ENCODE data around the gene SLC39A12.

The SLC39A12 gene

DNA sequence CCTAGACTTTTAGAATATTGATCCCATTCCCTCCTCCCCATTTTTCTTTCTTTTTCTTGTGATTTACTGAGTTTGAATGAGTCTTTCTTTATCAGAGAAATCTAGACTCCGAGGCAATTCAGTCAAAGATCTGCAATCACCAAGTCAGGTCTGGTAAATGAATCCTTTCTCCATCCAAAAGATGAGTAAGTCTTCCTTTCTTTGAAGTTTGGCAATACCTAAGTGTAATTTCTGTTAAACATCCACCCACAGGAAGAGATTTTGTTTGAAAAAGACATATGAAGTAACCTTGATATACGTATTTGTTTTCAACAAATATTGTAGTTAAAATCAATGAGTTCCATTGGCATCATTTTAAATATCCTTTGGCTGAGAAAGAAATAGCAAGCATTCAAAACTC lies 58.3 kb downstream of the SLC39A12 start:
- H3K4me2 ChIP-seq (ENCODE audit: low read depth, low read length, poor library complexity, severe bottlenecking) = no peak overlapping the region
- H3K27me3 ChIP-seq (ENCODE audit: low read length) = no peaks in the 10 kb centered on the region
- no peak overlapping the region for H2AFZ ChIP-seq (ENCODE audit: low read depth, low read length, severe bottlenecking)

DNA sequence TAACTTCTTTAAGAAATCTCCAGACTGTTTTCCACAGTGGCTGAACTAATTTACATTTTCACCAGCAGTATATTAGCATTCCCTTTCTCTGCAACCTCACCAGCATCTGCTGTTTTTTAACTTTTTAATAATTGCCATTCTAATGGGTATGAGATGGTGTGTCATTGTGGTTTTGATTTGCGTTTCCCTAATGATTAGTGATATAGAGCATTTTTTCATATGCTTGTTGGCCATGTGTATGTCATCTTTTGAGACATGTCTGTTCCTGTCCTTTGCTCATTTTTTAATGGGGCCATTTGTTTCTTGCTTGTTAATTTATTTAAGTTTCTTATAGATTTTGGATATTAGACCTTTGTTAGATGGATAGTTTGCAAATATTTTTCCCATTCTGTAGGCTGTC lies 68.8 kb downstream of the SLC39A12 start:
- Histone ChIP-seq H3K27ac (ENCODE audit: low read depth, low read length) (no peak overlapping the region), H3K79me2 (ENCODE audit: insufficient read depth, low read length) (no peaks in the 10 kb centered on the region), H4K20me1 (ENCODE audit: low read depth, low read length) (no peaks in the 10 kb centered on the region), H2AFZ (ENCODE audit: low read depth, low read length, severe bottlenecking) (no peak overlapping the region), H3K9ac (ENCODE audit: low read length) (no peak overlapping the region), H3K9me3 (ENCODE audit: insufficient read depth, low read length) (0 out of 2 replicates have a peak, but pooled peaks cover 13% of the 10 kb centered on the region), H3F3A (ENCODE audit: insufficient read depth) (no peaks in the 10 kb centered on the region), H3K36me3 (ENCODE audit: low read length) (no peaks in the 10 kb centered on the region), H3K4me3 (ENCODE audit: insufficient read depth, low read length, poor library complexity, severe bottlenecking) (no peak overlapping the region), H3K4me2 (ENCODE audit: low read depth, low read length, poor library complexity, severe bottlenecking) (no peak overlapping the region), H3K27me3 (ENCODE audit: low read length) (no peaks in the 10 kb centered on the region), H3K9me2 (replicated peaks; ENCODE audit: insufficient read depth, low read length) (no peaks in the 10 kb centered on the region)
- no peak for TF ChIP-seq EZH2phosphoT487 (conservative IDR thresholded peaks at IDR 0.05; ENCODE audit: low read length)
- TF ChIP-seq, protein P1, sequence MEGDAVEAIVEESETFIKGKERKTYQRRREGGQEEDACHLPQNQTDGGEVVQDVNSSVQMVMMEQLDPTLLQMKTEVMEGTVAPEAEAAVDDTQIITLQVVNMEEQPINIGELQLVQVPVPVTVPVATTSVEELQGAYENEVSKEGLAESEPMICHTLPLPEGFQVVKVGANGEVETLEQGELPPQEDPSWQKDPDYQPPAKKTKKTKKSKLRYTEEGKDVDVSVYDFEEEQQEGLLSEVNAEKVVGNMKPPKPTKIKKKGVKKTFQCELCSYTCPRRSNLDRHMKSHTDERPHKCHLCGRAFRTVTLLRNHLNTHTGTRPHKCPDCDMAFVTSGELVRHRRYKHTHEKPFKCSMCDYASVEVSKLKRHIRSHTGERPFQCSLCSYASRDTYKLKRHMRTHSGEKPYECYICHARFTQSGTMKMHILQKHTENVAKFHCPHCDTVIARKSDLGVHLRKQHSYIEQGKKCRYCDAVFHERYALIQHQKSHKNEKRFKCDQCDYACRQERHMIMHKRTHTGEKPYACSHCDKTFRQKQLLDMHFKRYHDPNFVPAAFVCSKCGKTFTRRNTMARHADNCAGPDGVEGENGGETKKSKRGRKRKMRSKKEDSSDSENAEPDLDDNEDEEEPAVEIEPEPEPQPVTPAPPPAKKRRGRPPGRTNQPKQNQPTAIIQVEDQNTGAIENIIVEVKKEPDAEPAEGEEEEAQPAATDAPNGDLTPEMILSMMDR (IDR thresholded peaks at IDR 0.05; ENCODE audit: insufficient read depth, low read length, poor library complexity, severe bottlenecking) = no peak

More for the DNA sequence above, 58.3 kb downstream of the SLC39A12 start:
- Histone ChIP-seq H3K9ac (ENCODE audit: low read length) (no peak overlapping the region), H4K20me1 (ENCODE audit: low read depth, low read length) (no peaks in the 10 kb centered on the region), H3K79me2 (ENCODE audit: insufficient read depth, low read length) (no peaks in the 10 kb centered on the region), H3K9me3 (ENCODE audit: insufficient read depth, low read length) (no peaks in the 10 kb centered on the region), H3K36me3 (ENCODE audit: low read length) (no peaks in the 10 kb centered on the region), H3K9me2 (replicated peaks; ENCODE audit: insufficient read depth, low read length) (no peaks in the 10 kb centered on the region), H3K27ac (ENCODE audit: low read depth, low read length) (no peak overlapping the region), H3K4me3 (ENCODE audit: insufficient read depth, low read length, poor library complexity, severe bottlenecking) (no peak overlapping the region), H3F3A (ENCODE audit: insufficient read depth) (no peaks in the 10 kb centered on the region)
- TF ChIP-seq, protein P1 (IDR thresholded peaks at IDR 0.05; ENCODE audit: insufficient read depth, low read length, poor library complexity, severe bottlenecking) = no peak
- no peak for TF ChIP-seq EZH2phosphoT487 (conservative IDR thresholded peaks at IDR 0.05; ENCODE audit: low read length)

DNA sequence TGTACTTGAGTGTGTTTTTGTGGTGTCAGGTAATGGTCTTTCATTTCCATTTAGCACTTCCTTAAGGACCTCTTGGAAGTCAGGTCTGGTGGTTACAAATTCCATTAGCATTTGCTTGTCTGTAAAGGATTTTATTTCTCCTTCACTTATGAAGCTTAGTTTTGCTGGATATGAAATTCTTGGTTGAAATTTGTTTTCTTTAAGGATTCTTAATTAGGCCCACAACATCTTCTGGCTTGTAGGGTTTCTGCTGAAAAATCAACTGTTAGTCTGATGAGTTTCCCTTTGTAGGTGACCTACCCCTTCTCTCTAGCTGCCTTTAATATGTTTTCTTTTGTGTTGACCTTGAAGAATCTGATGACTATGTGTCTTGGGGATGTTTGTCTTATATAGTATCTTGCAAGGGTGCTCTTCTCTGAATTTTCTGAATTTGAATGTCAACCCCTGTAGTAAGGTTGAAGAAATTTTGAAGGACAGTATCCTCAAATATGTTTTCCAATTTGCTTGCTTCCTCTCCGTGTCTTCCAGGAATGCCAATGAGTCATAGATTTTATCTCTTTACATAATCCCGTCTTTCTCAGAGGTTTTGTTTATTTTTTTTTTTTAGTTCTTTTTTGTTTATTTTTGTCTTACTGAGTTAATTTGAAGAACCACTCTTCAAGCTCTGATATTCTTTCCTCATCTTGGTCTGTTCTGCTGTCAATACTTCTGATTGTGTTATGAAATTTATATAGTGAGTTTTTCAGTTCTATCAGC lies 70.2 kb downstream of the SLC39A12 start:
- Histone ChIP-seq H3K36me3 (ENCODE audit: low read length) (no peaks in the 10 kb centered on the region), H3K4me2 (ENCODE audit: low read depth, low read length, poor library complexity, severe bottlenecking) (no peak overlapping the region), H3F3A (ENCODE audit: insufficient read depth) (no peaks in the 10 kb centered on the region), H3K79me2 (ENCODE audit: insufficient read depth, low read length) (no peaks in the 10 kb centered on the region), H3K27me3 (ENCODE audit: low read length) (no peaks in the 10 kb centered on the region), H4K20me1 (ENCODE audit: low read depth, low read length) (no peaks in the 10 kb centered on the region), H2AFZ (ENCODE audit: low read depth, low read length, severe bottlenecking) (no peak overlapping the region), H3K9ac (ENCODE audit: low read length) (no peak overlapping the region), H3K9me2 (replicated peaks; ENCODE audit: insufficient read depth, low read length) (no peaks in the 10 kb centered on the region), H3K27ac (ENCODE audit: low read depth, low read length) (no peak overlapping the region), H3K9me3 (ENCODE audit: insufficient read depth, low read length) (0 out of 2 replicates have a peak, but pooled peaks cover 13% of the 10 kb centered on the region), H3K4me3 (ENCODE audit: insufficient read depth, low read length, poor library complexity, severe bottlenecking) (no peak overlapping the region)
- TF ChIP-seq EZH2phosphoT487 (conservative IDR thresholded peaks at IDR 0.05; ENCODE audit: low read length) = no peak
- TF ChIP-seq, protein P1 (IDR thresholded peaks at IDR 0.05; ENCODE audit: insufficient read depth, low read length, poor library complexity, severe bottlenecking) = no peak

Measured in SU-DHL-6 (cell line).